Left forelimb (tissue), 1 donor: ENCODE data around the gene C21orf91.
"Not testable (repeated sequence)": the region's sequence is repeated elsewhere in the genome, so short reads cannot be mapped to it uniquely, and the experiment has no call there.

Experiments
- DNase-seq: peaks from one replicate; pipeline ENCODE4 v3.0.0-alpha.2; 2018; ENCODE audit warnings: low spot score

C21orf91 gene

DNA sequence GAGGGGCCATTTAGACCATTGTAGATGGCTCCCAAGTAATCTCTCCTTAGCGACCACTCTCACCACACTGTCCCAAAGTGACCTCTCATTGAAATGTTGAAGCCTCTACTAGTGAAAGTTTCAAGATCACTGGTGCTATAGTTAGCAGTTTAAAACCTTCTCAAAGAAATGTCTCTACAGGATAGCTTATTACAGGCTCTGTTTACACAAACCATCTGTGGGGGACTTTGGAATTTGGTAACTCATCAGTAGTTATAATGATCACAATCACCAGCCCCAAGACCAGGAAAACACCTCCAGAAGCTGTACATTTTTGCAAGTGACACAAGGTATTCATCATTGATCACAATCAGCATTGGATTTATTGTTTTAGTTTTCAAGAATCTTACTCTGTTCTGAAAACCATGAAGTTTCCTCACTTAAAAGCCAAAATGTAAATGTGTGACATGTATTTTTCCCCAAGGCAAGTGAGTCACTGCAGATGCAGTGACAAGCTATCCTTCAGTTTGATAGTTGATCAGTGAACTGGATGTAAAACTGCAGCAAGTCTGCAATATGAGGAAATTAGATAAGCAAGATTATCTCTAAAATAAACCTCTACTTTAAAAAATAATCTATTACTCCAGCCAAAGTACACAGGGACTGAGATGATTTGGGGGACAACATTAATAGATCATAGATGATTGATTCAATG, 41.9 kb downstream of the C21orf91 start:
- no peak for DNase-seq

DNA sequence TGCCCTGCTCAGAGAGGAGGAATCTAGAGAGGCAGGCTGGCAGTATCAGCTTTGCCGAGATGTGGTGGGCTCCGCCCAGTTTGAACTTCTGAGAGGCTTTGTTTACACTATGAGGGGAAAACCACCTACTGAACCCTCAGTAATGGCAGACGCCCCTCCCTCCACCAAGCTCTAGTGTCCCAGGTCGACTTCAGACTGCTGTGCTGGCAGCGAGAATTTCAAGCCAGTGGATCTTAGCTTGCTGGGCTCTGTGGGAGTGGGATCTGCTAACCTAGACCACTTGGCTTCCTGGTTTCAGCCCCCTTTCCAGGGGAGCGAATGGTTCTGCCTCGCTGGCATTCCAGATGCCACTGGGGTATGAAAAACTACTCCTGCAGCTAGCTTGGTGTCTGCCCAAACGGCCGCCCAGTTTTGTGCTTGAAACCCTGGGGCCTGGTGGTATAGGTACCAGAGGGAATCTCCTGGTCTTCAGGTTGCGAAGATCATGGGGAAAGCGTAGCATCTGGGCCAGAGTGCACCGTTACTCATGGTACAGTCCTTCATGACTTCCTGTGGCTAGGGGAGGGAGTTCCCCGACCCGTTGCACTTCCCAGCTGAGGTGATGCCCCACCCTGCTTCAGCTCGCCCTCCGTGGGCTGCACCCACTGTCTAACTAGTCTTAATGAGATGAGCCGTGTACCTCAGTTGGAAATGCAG, 43.6 kb downstream of the C21orf91 start:
- DNase-seq: no peak

DNA sequence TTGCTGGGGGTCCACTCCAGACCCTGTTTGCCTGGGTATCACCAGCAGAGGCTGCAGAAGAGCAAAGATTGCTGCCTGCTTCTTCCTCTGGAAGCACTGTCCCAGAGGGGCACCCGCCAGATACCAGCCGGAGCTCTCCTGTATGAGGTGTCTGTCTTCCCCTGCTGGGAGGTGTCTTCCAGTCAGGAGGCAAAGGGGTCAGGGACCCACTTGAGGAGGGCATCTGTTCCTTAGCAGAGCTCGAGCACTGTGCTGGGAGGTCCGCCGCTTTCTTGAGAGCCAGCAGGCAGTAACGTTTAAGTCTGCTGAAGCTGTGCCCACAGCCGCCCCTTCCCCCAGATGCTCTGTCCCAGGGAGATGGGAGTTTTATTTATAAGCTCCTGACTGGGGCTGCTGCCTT, 44.1 kb downstream of the C21orf91 start:
- not testable (repeated sequence) for DNase-seq

DNA sequence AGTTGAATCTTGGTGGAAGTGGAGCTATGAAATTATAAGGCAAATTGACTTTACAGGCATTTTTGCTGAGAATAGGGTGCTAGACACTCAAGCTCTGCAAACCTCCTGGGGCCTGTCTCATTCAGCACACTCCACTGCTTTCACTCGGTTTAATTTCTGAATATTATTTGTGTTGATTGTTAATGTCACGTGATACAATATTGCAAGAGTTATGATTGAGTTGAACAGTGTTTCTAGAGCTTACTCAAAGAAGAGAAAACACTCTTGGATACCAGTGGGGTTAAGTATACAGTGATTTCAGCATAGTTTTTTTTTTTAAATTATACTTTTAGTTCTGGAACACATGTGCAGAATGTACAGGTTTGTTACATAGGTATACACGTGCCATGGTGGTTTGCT, 49.7 kb downstream of the C21orf91 start:
- DNase-seq: no peak

DNA sequence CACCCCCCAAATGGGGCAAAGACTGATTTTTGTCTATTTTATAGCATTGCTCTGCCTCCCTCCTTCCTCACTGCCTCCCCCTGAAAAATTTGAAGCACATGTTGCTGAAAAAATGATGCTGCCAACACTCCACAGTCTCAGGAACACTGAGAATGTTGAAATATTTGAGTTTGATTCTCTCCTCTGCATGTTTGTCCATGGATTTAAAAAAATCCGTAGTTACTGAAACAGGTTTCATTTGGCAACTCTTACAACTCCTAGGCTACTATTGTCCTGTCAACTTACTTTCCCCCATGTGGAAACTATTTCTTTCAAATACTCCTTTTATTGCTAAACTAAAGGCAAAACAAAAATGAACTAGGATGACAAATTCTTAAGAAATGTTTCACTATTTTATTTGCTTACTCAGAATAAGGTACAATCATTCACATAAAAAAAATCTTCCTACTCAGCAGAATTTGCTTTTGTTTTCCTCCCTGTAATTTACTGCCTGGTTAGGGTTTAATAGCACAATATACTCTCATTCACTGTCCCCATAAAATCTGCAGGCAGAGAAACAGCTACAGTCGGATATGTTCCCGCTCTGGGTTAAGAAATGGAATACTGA, 50.2 kb downstream of the C21orf91 start:
- no peak for DNase-seq

DNA sequence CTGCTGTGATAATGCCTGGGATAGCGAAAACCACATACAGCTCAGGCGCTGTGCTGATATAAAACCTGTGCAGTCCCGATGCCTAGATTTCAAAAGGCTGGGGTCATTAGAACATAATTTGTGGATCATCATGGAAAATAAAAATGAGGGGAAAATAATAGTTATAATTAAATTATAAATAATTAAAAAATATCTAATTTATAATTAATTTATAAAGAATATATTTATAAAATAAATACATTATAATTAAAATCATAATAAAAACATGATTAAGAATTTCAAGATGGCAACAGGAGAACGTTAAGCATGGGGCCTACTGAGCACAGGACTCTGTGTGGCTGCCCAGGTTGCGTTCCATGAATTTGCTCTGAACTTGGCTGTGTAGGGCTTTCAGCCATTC, 53.9 kb downstream of the C21orf91 start:
- DNase-seq: no peak

DNA sequence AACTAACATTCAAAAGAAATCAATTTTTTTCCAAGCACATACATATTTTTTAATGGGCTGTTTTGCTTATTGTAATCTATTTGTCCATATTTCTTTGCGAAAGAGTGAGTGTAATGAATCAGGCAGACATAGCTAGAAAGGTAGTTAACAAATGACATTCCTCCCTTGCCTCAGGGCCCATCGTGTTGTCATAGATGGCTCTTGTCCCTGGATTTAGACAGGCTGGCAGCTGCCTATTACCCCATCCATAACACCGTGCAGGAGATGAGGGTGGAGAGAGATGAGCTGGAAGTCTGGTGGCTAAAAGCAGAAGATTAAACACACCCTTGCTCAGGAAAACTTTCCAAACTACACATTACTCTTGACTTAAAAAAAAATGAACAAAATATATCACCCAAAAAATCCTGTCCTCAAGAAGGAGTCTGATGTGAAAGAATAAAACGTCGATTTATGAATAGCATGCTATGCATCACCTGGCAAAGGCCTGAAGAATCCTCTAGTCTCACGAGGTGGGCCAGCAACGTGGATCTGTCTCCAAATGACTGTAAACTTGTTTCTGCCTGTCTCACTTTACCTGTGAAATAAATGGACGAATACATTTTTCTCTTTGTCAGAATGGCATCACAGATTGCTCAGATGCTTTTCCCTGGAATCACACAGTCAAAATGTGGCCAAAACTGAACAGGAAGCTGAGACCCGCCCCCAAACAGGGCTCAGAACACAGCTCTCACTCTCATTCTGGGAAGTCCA, 55.7 kb downstream of the C21orf91 start:
- no peak for DNase-seq

DNA sequence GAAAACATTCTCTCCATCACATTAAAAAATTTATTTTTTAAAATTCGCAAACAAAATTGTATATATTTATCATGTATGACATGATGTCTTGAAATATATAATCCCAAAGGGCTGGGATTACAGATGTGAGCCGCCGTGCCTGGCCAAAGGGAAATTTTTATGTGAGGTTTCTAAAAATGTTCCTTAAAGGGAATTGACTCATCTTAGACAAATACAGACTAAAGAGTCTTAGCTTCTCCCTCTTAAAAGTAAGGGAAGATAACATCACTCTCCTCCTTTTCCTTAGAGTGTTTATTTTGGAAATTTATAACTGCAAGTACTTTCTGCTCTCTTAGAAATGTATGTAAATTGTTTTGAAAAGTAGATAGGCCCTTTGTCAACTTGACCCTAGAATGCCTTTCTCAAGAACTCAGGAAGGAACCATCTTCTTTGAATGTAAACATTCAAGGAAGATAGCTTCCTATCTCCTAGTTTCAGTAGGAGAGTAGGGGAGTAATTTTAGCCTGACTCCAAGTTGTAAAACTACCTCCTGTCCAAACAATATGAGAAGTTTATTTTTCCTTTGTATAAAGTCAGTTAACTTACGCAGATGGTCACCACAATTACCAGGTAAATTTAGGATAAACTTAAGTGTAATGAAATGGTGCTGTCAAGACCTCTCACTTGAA, 59.5 kb downstream of the C21orf91 start:
- DNase-seq: no peak

DNA sequence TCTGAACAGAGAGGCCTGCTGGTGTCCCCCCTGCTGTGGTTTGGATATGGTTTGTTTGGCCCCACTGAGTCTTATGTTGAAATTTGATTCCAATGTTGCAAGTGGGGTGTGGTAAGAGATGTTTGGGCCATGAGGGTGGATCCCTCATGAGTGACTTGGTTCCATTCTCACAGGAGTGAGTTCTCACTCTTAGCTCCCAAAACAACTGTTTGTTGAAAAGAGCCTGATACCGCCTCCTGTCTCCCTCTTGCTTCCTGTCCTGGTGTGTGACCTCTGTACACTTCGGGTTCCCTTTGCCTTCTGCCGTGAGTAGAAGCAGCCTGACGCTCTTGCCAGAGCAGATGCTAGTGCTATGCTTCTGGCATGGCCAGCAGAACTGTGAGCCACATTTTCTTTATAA, 60.5 kb downstream of the C21orf91 start:
- DNase-seq: no peak

DNA sequence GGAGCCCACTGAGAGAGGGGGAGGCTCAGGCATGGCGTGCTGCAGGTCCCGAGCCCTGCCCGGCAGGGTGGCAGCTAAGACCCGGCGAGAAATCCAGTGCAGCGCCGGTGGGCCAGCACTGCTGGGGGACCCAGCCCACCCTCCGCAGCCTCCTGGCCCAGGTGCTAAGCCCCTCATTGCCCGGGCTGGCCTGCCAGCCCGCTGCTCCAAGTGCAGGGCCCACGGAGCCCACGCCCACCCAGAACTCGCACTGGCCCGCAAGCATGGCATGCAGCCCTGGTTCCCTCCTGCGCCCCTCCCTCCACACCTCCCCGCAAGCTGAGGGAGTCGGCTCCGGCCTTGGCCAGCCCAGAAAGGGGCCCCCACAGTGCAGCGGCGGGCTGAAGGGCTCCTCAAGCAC, 61.5 kb downstream of the C21orf91 start:
- DNase-seq: no peak

DNA sequence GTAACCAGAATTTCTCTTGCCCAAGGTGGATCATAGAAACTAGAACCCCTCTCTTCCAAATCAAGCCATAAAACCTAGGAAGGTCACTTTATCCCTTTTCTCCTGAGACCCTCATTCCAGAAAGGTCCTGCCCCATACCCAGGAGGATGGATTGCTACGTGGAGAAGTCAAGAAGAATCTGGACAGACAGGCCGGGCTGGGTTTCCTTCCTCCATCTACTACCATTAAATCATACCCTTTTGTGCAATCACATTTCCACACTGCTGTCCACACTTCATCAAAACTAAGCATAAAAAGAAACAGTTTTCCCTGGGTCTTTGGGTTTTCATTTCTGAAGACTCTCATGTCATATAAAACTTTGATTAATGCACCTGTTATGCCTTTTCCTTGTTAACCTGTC, 65.4 kb downstream of the C21orf91 start:
- no peak for DNase-seq

DNA sequence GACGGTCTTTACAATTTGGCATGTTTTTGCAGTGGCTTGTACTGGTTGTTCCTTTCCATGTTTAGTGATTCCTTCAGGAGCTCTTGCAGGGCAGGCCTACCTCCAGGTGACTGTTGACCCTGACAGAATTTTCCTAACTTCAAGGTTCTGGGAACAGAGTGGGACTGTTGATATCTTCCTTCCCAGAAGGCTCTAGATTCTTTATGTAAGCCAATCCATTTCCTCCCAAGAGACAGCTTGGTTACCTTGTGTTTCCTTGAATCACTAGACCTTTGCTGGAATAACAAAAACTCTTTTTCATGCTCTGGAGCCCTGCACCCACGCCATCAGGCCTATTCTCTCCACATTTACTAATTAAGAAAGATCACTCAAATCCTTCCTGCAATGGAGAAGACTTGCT, 67.0 kb downstream of the C21orf91 start:
- no peak for DNase-seq

DNA sequence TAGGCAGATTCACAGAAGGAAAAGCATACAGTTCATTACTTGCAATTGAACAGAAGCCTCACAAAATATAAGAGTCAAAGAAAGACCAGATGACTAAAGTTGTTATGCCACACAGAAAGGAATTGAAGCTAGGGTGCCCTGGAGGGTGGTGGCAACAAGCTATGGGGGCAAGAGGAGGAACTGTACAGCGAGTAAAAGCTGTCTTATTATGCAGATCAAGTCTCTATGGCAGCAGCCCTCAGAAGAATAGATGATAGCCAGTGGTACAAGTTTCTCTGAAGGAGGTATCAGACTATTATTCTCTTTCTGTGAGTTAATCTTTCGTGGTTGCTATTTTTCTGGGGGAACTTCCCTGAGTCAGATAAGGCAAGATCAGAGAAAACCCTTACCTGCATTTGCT, 72.2 kb downstream of the C21orf91 start:
- DNase-seq: no peak

DNA sequence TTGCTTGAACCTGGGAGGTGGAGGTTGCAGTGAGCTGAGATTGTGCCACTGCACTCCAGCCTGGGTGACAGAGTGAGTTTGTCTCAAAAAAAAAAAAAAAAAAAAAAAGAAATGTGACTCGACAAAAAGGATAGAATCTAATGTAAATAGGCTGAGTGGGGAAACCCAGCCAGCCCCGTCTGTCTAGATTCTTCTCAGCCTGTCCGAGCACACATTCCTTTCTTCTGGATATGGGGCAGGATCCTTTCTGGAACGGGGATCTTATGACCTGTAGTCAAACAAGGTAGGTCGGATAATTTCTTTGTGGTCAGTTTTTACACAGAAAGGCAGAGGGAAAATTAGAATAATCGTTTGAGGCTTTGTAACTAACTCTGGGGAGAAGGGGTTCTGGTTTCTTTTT, 74.1 kb downstream of the C21orf91 start:
- no peak for DNase-seq

DNA sequence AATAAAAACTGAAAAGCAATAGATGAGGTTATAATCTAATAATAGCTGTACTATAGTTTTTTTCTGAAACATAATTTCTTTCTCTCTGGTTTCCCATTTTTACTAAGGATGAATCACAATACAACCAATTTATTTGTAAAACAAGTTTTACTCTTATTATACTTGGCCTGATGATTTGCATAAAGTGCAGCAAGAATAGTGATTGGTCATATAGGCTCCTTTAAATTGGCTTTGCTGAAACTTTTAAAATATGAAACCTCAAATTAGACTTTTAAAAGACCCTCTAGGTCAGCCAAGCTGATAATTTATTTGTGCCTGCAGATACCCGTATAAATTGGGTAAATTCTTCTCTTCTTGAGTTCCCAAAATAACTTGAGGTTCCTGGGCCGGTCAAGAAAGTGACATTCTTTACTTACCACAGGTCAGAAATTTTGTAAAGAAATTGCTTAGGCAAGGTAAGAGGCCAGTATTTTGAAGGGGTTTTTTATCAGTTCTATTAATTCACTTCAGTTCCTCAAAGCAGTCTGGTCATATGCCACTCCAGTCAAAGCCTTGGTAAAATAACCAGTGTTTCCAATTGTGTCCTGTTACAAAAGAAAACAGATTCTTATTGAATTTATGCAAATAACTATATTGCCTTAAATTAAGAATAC, 76.1 kb downstream of the C21orf91 start:
- no peak for DNase-seq

DNA sequence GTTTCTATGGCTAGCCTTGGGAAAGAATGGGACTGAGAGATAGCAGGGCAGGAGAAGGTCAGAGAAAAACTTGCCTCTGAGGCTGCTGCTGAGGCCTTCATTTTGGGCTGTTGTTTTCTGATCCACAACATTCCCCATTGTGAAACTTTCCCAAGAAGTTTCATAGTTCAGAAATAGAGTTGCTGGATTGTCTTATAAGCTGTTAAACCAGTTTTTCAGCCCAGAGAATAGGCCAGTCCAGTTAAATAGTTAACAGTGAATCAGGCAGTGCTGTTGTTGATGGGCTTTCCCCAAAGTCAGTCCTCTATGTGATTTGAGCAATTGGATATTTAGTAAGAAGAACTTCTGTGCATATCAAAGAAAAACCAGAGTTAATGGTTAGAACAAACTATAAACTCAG, 77.0 kb downstream of the C21orf91 start:
- DNase-seq: no peak
